Panc1 (cell line): ENCODE data around the gene LCN6. TPM values are rescaled to one million over a fixed set of nuclear protein-coding genes. Genes with fewer than 3 reads are reported as not detected.

Source experiments
- ATAC-seq: fragments of 200-7000 bp; cut with Tn5 transposase; 2 replicates; pipeline ENCODE4 v1.9.1; 2020; ENCODE audit warnings: mild to moderate bottlenecking, moderate library complexity
- BruUV-seq: library from RNA; stranded (reverse); fragments of 400-500 nt; replicated peaks from 2 replicates; lab custom pipeline; 2021; lab: Mats Ljungman, UMichigan
- CTCF ChIA-PET: fragments of 300-600 bp; sonication (Branson Sonifier 250); formaldehyde crosslinking; loops from one replicate; lab custom pipeline; 2022; ENCODE audit warnings: antibody characterized with exemption; lab: Charles Lee
- POLR2A ChIA-PET: fragments of 300-600 bp; sonication (Branson Sonifier 250); formaldehyde crosslinking; loops from one replicate; lab custom pipeline; 2022; ENCODE audit warnings: antibody characterized with exemption; lab: Charles Lee
- DNase-seq: peaks from one replicate; pipeline ENCODE4 v3.0.0-alpha.2; 2010; ENCODE audit warnings: low read depth, low spot score
- H3K27ac ChIP-seq: 2 replicates; pipeline ENCODE4 v1.5.1; 2011; ENCODE audit warnings: mild to moderate bottlenecking, low read length, inconsistent platforms
- H3K27me3 ChIP-seq: fragments of 200-500 bp; sonication (Bioruptor generic); 2 replicates; pipeline ENCODE4 v1.6.0; 2014; ENCODE audit warnings: low read length, inconsistent platforms; ENCODE audit not compliant: control insufficient read depth, insufficient read depth
- H3K36me3 ChIP-seq: fragments of 200-500 bp; sonication (Bioruptor generic); 2 replicates; pipeline ENCODE4 v1.5.1; 2014; ENCODE audit warnings: inconsistent platforms, mild to moderate bottlenecking, low read length, moderate library complexity; ENCODE audit not compliant: control insufficient read depth, insufficient read depth
- H3K4me1 ChIP-seq: 2 replicates; pipeline ENCODE4 v1.5.1; 2011; ENCODE audit warnings: inconsistent platforms, mild to moderate bottlenecking, low read length, moderate library complexity; ENCODE audit not compliant: control insufficient read depth, insufficient read depth
- H3K4me3 ChIP-seq, 2 experiments: 2 replicates each; pipeline ENCODE4 v1.5.1; 2011 to 2012; ENCODE audit warnings: low read depth in 2 of 2, low read length in 2 of 2, mild to moderate bottlenecking in 2 of 2, inconsistent platforms in 1 of 2, moderate library complexity in 1 of 2
- H3K9me3 ChIP-seq: fragments of 200-500 bp; sonication (Bioruptor generic); 2 replicates; pipeline ENCODE4 v1.5.1; 2014; ENCODE audit warnings: low read depth, mild to moderate bottlenecking, inconsistent platforms, low read length, moderate library complexity; ENCODE audit not compliant: control insufficient read depth, insufficient read depth
- POLR2AphosphoS5 ChIP-seq: IDR thresholded peaks from 2 replicates; pipeline ENCODE4 v1.6.1; 2012; ENCODE audit warnings: mild to moderate bottlenecking, low read depth, low read length, moderate library complexity
- SIN3A ChIP-seq: IDR thresholded peaks from 2 replicates; pipeline ENCODE4 v1.6.1; 2012; ENCODE audit warnings: low read depth, mild to moderate bottlenecking, low read length, moderate library complexity, borderline replicate concordance; ENCODE audit not compliant: insufficient read depth
- TCF7L2 ChIP-seq: IDR thresholded peaks from 2 replicates; pipeline ENCODE4 v1.6.1; 2011; ENCODE audit warnings: mild to moderate bottlenecking, low read depth, low read length, inconsistent platforms
- in situ Hi-C: cut with HindIII; loops from 2 replicates; pipeline ENCODE4 v1.10.0; 2016; ENCODE audit warnings: low sequenced_read_pairs, low pct_unique_long_range_greater_than_20kb
- intact Hi-C: fragments of 100-400 bp; cut with micrococcal nuclease; formaldehyde crosslinking; loops from one replicate; pipeline ENCODE4 v1.10.0; 2022; ENCODE audit not compliant: unreplicated experiment
- total RNA-seq: library from RNA; stranded (reverse); gene quantifications from one replicate; pipeline ENCODE4 v1.2.1, GENCODE V29; 2021; ENCODE audit not compliant: unreplicated experiment
- TF ChIP-seq, protein P1 (sequence below): fragments of 450-650 bp; IDR thresholded peaks from 2 replicates; pipeline ENCODE4 v1.5.1; 2017; ENCODE audit warnings: mild to moderate bottlenecking
- TF ChIP-seq, protein P2 (sequence below), 2 experiments: IDR thresholded peaks; 2 replicates each; pipeline ENCODE4 v1.6.1; 2011 to 2012; ENCODE audit warnings: low read depth in 2 of 2, control low read depth in 1 of 2, low read length in 1 of 2, mild to moderate bottlenecking in 1 of 2, moderate library complexity in 1 of 2; ENCODE audit not compliant: insufficient read depth in 1 of 2

LCN6 gene
- total RNA-seq, 1 experiment from 2014 or later = not detected

DNA sequence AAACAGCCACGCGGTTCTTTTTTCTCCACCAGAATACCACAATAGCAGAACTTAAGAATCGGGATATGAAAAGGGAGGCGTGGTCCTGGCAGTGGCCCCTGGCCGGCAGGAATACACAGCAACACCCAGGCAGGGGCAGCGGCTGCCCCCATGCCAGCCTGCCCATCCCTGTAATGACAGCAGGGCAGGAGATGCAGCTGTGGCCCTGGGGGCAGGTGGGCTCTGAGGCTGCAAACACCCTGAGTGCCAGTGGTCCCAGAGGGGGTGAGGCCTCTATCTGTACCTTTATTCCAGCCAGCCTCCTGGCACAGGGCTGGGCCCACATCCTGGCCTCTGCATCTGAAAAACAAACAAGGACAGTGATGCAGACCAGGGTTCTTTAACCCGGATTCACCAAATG lies 23.6 kb downstream of the LCN6 start:
- TF ChIP-seq, protein P1, sequence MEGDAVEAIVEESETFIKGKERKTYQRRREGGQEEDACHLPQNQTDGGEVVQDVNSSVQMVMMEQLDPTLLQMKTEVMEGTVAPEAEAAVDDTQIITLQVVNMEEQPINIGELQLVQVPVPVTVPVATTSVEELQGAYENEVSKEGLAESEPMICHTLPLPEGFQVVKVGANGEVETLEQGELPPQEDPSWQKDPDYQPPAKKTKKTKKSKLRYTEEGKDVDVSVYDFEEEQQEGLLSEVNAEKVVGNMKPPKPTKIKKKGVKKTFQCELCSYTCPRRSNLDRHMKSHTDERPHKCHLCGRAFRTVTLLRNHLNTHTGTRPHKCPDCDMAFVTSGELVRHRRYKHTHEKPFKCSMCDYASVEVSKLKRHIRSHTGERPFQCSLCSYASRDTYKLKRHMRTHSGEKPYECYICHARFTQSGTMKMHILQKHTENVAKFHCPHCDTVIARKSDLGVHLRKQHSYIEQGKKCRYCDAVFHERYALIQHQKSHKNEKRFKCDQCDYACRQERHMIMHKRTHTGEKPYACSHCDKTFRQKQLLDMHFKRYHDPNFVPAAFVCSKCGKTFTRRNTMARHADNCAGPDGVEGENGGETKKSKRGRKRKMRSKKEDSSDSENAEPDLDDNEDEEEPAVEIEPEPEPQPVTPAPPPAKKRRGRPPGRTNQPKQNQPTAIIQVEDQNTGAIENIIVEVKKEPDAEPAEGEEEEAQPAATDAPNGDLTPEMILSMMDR = no peak
- no peak for TF ChIP-seq POLR2AphosphoS5
- no peak for TF ChIP-seq SIN3A
- no peak for TF ChIP-seq TCF7L2
- TF ChIP-seq, protein P2, sequence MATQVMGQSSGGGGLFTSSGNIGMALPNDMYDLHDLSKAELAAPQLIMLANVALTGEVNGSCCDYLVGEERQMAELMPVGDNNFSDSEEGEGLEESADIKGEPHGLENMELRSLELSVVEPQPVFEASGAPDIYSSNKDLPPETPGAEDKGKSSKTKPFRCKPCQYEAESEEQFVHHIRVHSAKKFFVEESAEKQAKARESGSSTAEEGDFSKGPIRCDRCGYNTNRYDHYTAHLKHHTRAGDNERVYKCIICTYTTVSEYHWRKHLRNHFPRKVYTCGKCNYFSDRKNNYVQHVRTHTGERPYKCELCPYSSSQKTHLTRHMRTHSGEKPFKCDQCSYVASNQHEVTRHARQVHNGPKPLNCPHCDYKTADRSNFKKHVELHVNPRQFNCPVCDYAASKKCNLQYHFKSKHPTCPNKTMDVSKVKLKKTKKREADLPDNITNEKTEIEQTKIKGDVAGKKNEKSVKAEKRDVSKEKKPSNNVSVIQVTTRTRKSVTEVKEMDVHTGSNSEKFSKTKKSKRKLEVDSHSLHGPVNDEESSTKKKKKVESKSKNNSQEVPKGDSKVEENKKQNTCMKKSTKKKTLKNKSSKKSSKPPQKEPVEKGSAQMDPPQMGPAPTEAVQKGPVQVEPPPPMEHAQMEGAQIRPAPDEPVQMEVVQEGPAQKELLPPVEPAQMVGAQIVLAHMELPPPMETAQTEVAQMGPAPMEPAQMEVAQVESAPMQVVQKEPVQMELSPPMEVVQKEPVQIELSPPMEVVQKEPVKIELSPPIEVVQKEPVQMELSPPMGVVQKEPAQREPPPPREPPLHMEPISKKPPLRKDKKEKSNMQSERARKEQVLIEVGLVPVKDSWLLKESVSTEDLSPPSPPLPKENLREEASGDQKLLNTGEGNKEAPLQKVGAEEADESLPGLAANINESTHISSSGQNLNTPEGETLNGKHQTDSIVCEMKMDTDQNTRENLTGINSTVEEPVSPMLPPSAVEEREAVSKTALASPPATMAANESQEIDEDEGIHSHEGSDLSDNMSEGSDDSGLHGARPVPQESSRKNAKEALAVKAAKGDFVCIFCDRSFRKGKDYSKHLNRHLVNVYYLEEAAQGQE (IDR thresholded peaks at IDR 0.05; ENCODE audit: insufficient read depth in 1 of 2, low read depth in 2 of 2, low read length in 1 of 2) = no peak
- POLR2A ChIA-PET = no interaction called here
- H3K9me3 ChIP-seq = no peaks in the 10 kb centered on the region
- no TSS peak for BruUV-seq
- DNase-seq (no peak), ATAC-seq (no peak)
- H3K27me3 ChIP-seq = no peaks in the 10 kb centered on the region
- H3K27ac ChIP-seq = no peak overlapping the region
- in situ Hi-C loops (no loop called here), intact Hi-C loops (no loop called here)
- no peak overlapping the region for H3K4me3 ChIP-seq
- peaks cover 41% of the 10 kb centered on the region for H3K4me1 ChIP-seq
- H3K36me3 ChIP-seq = peaks cover 14% of the 10 kb centered on the region
- CTCF ChIA-PET = no interaction called here

DNA sequence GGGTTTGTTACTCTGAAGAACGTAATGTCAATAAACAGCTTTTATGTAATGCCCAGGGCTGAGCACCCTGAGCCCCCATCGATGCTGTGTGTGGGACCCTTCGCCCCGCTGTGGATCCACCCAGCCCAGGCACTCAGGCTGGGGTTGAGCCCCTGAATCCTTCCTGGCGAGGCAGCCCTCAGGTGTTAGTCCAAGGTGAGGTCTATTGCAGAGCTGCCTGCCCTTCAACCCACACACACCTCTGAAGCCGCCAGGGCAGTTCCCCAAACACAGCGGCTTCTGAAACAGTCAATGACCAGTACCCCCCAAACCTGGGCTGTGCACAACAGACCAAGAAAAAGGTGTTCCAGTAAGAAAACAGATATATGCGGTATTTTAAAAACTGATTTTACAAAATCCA lies 24.3 kb downstream of the LCN6 start:
- ChIA-PET POLR2A (interaction anchor here (0.6 kb wide), 1 partner anchor 52 kb away, joined by 3 read pairs; no protein-coding TSS in a partner anchor), CTCF (no interaction called here)
- Histone ChIP-seq H3K27ac (no peak overlapping the region), H3K36me3 (peaks cover 14% of the 10 kb centered on the region), H3K27me3 (no peaks in the 10 kb centered on the region), H3K4me1 (peaks cover 39% of the 10 kb centered on the region), H3K9me3 (no peaks in the 10 kb centered on the region), H3K4me3 (no peak overlapping the region)
- ATAC-seq = no peak
- intact Hi-C loops (no loop called here), in situ Hi-C loops (no loop called here)
- no peak for DNase-seq
- BruUV-seq = no TSS peak
- TF ChIP-seq, protein P2 (IDR thresholded peaks at IDR 0.05; ENCODE audit: insufficient read depth in 1 of 2, low read depth in 2 of 2, low read length in 1 of 2) = no peak
- TF ChIP-seq SIN3A (no peak), TCF7L2 (no peak), POLR2AphosphoS5 (no peak; the same call in 1 of the 2 replicates)
- TF ChIP-seq, protein P1 = no peak
